ENCODE measurements around the gene TMEM40. TPM values are rescaled to one million over a fixed set of nuclear protein-coding genes. Genes with fewer than 3 reads are reported as not detected.

Gene TMEM40
- total RNA-seq, 1 donor from 2014 or later: not detected

Other genes with a start within 250 kb of the TMEM40 start
- not detected in 2 replicates for gene MKRN2OS, start 213.8 kb downstream of the TMEM40 start, total RNA-seq
- gene MKRN2, start 202.2 kb downstream of the TMEM40 start, total RNA-seq: 19.6 and 23.0 TPM in 2 replicates
- gene RAF1, start 95.1 kb downstream of the TMEM40 start, total RNA-seq: 95.9 and 104 TPM in 2 replicates
- 0.17 and 0.78 TPM in 2 replicates for gene CAND2, start 37.4 kb upstream of the TMEM40 start, total RNA-seq
- gene RPL32, start 82.3 kb upstream of the TMEM40 start, total RNA-seq: 1,560 and 1,604 TPM in 2 replicates